NCI-H82 (cell line): ENCODE results near the gene OXGR1.
A peak's percentile ranks its signal among the peaks of the same experiment; 100 is the strongest.
"Not testable (repeated sequence)": the region's sequence is repeated elsewhere in the genome, so short reads cannot be mapped to it uniquely, and the experiment has no call there.

ENCODE experiments used
- DNase-seq: peaks from one replicate; lab custom pipeline; 2025; lab: John Stamatoyannopoulos, UW

The OXGR1 gene

GRCh38 chr13:96994017-96994857, at the start of gene OXGR1:
TSS of gene OXGR1 (minus strand) at chr13:96994476. CDS start at chr13:96987759, 6,717 bp downstream.
- DNase-seq = no peak

GRCh38 chr13:97043302-97043701, 49.0 kb upstream of the OXGR1 start:
- no peak for DNase-seq

- peak; percentile 71 for DNase-seq
Observed at GRCh38 chr13:97030705-97031452, 36.6 kb upstream of the OXGR1 start.

- peak; percentile 80 for DNase-seq
Observed at GRCh38 chr13:97028441-97029299, 34.4 kb upstream of the OXGR1 start.

- no peak for DNase-seq
Observed at GRCh38 chr13:97027162-97027554, 32.9 kb upstream of the OXGR1 start.

- DNase-seq = no peak
Observed at GRCh38 chr13:97026531-97027161, 32.4 kb upstream of the OXGR1 start.

- not testable (repeated sequence) for DNase-seq
Observed at GRCh38 chr13:97023812-97024211, 29.5 kb upstream of the OXGR1 start.

GRCh38 chr13:97023117-97023516, 28.8 kb upstream of the OXGR1 start:
- no peak for DNase-seq

- DNase-seq = no peak
Observed at GRCh38 chr13:97021241-97021640, 27.0 kb upstream of the OXGR1 start.

- DNase-seq = no peak
Observed at GRCh38 chr13:97020689-97021240, 26.5 kb upstream of the OXGR1 start.

GRCh38 chr13:97020194-97020593, 25.9 kb upstream of the OXGR1 start:
- no peak for DNase-seq

- no peak for DNase-seq
Observed at GRCh38 chr13:97019236-97019635, 25.0 kb upstream of the OXGR1 start.

GRCh38 chr13:97018029-97018819, 23.9 kb upstream of the OXGR1 start:
- DNase-seq = peak; percentile 77

- no peak for DNase-seq
Observed at GRCh38 chr13:97017322-97017721, 23.0 kb upstream of the OXGR1 start.

GRCh38 chr13:97015661-97016350, 21.5 kb upstream of the OXGR1 start:
- DNase-seq = no peak

- no peak for DNase-seq
Observed at GRCh38 chr13:97012251-97013048, 18.2 kb upstream of the OXGR1 start.

- no peak for DNase-seq
Observed at GRCh38 chr13:97011446-97012131, 17.3 kb upstream of the OXGR1 start.

- DNase-seq = no peak
Observed at GRCh38 chr13:97008643-97009042, 14.4 kb upstream of the OXGR1 start.
